ENCODE measurements around the gene LYST. TPM values are rescaled to one million over a fixed set of nuclear protein-coding genes. Genes with fewer than 3 reads are reported as not detected.
"Not testable (repeated sequence)": the region's sequence is repeated elsewhere in the genome, so short reads cannot be mapped to it uniquely, and the experiment has no call there.

Gene LYST
- polyA plus RNA-seq, 4 donors: 2.9 to 6.6 (median 5.0) TPM

DNA sequence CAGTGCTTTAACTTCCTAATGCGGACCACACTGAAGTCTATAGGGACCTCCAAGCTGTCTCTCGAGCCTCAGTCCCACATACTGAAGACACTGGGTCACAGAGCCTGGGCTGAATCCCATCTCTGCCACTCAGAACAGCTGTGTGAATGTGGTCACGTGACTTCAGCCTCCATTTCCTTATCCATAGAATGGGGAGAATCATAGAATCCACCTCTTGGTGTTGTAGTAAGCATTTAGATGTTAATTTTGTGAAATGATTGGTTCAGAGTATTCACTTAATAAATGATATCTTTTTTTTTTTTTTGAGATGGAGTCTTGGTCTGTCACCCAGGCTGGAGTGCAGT lies 41.2 kb upstream of the LYST start:
- no peaks in the 10 kb centered on the region for H3K9me3 ChIP-seq (ENCODE audit: control insufficient read depth in 2 of 2, insufficient read depth in 1 of 2, low read depth in 1 of 2, low read length in 1 of 2)
- WGBS, 3 donors: 89 to 90% (median 89%) methylated on average over 3 of the region's 3 CpGs
- no peak for FAIRE-seq
- peaks cover 0 to 4% (median 0%) of the 10 kb centered on the region in 3 donors for H3K4me1 ChIP-seq (ENCODE audit: control insufficient read depth in 3 of 3, insufficient read depth in 2 of 3, low read depth in 1 of 3, low read length in 2 of 3)
- no peak for DNase-seq
- H3K36me3 ChIP-seq (ENCODE audit: control insufficient read depth in 3 of 3, insufficient read depth in 2 of 3, low read depth in 1 of 3, low read length in 3 of 3): no peaks in the 10 kb centered on the region
- no peaks in the 10 kb centered on the region for H3K27me3 ChIP-seq (ENCODE audit: control insufficient read depth in 3 of 3, insufficient read depth in 3 of 3, low read length in 3 of 3)
- no peak overlapping the region for H3K27ac ChIP-seq (ENCODE audit: low read depth in 1 of 3, low read length in 2 of 3)
- no peak overlapping the region for H3K4me3 ChIP-seq (ENCODE audit: low read depth in 1 of 3, low read length in 3 of 3)

DNA sequence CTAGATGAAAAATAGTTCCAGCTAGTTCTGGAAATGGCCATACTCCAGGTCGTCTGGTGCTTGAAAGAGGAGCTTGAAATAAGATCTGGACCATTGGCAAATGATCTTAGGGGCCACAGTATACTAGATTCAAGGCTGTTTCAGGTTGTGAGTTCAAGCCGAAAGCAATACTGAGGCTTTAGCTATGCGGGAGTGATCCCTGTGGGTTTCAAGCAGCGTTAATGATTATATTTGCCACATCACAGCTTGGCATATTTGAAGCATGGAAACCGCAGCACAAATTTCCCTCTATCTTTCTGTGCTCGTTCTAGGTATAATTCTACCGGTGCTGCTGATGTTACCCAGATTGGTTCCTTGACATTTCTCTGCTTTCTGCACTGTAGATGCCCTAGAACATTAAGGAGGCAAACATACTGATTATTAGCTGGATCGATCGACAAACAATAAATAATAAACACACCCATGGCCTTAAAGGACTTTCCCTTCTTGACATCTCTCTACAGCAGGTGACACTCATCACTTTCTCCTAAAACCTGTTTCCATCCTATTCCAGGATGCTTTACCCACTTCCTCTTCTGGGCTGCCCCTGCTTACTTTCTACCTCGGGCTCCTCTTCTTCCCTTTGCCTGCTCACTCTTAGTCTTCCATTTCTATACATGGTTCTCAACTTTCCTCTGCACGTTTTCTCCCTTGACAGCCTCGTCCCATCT lies 40.6 kb upstream of the LYST start:
- WGBS, 3 donors: 80 to 83% (median 81%) methylated on average over 12 of the region's 12 CpGs
- Histone ChIP-seq H3K27me3 (ENCODE audit: control insufficient read depth in 3 of 3, insufficient read depth in 3 of 3, low read length in 3 of 3) (no peaks in the 10 kb centered on the region), H3K36me3 (ENCODE audit: control insufficient read depth in 3 of 3, insufficient read depth in 2 of 3, low read depth in 1 of 3, low read length in 3 of 3) (no peaks in the 10 kb centered on the region), H3K9me3 (ENCODE audit: control insufficient read depth in 2 of 2, insufficient read depth in 1 of 2, low read depth in 1 of 2, low read length in 1 of 2) (no peaks in the 10 kb centered on the region), H3K4me3 (ENCODE audit: low read depth in 1 of 3, low read length in 3 of 3) (no peak overlapping the region), H3K4me1 (ENCODE audit: control insufficient read depth in 3 of 3, insufficient read depth in 2 of 3, low read depth in 1 of 3, low read length in 2 of 3) (peaks cover 0 to 4% (median 0%) of the 10 kb centered on the region in 3 donors), H3K27ac (ENCODE audit: low read depth in 1 of 3, low read length in 2 of 3) (no peak overlapping the region)
- FAIRE-seq (no peak), DNase-seq (no peak)

DNA sequence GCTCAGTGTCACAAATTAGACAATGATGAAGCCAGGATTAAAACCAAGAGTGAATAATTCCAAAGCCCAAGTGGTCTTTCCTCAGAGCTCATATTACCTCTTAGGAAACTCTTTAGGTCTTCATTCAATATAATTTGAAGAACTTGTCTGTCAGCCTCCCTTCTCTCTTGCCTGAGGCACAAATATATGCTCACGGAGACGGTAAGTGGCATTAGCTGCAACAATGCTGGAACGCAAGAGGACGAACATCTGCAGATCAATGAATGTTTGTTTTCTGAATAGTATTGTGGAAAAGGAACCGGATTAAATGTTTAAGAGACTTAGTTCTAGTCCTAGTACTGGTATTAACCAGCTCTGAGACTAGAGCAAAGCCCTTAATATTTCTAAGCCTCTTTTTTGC lies 39.7 kb upstream of the LYST start:
- 86 to 89% (median 89%) methylated on average over 5 of the region's 5 CpGs for WGBS, 3 donors
- DNase-seq (no peak), FAIRE-seq (no peak)
- H3K27me3 ChIP-seq (ENCODE audit: control insufficient read depth in 3 of 3, insufficient read depth in 3 of 3, low read length in 3 of 3): no peaks in the 10 kb centered on the region
- no peaks in the 10 kb centered on the region for H3K9me3 ChIP-seq (ENCODE audit: control insufficient read depth in 2 of 2, insufficient read depth in 1 of 2, low read depth in 1 of 2, low read length in 1 of 2)
- no peak overlapping the region for H3K27ac ChIP-seq (ENCODE audit: low read depth in 1 of 3, low read length in 2 of 3)
- no peak overlapping the region for H3K4me3 ChIP-seq (ENCODE audit: low read depth in 1 of 3, low read length in 3 of 3)
- no peaks in the 10 kb centered on the region for H3K36me3 ChIP-seq (ENCODE audit: control insufficient read depth in 3 of 3, insufficient read depth in 2 of 3, low read depth in 1 of 3, low read length in 3 of 3)
- H3K4me1 ChIP-seq (ENCODE audit: control insufficient read depth in 3 of 3, insufficient read depth in 2 of 3, low read depth in 1 of 3, low read length in 2 of 3): peaks cover 0 to 4% (median 0%) of the 10 kb centered on the region in 3 donors

DNA sequence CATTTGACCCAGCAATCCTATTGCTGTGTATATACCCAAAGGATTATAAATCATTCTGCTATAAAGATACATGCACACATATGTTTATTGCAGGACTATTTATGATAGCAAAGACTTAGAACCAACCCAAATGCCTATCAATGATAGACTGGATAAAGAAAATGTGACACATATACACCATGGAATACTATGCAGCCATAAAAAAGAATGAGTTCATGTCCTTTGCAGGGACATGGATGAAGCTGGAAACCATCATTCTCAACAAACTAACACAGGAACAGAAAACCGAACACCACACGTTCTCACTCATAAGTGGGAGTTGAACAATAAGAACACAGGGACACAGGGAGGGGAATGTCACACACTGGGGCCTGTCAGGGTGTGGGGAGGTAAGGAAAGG lies 37.1 kb upstream of the LYST start:
- H3K4me3 ChIP-seq (ENCODE audit: low read depth in 1 of 3, low read length in 3 of 3); H3K4me1 ChIP-seq (ENCODE audit: control insufficient read depth in 3 of 3, insufficient read depth in 2 of 3, low read depth in 1 of 3, low read length in 2 of 3); DNase-seq; FAIRE-seq; H3K27me3 ChIP-seq (ENCODE audit: control insufficient read depth in 3 of 3, insufficient read depth in 3 of 3, low read length in 3 of 3); H3K9me3 ChIP-seq (ENCODE audit: control insufficient read depth in 2 of 2, insufficient read depth in 1 of 2, low read depth in 1 of 2, low read length in 1 of 2); H3K36me3 ChIP-seq (ENCODE audit: control insufficient read depth in 3 of 3, insufficient read depth in 2 of 3, low read depth in 1 of 3, low read length in 3 of 3): not testable (repeated sequence)
- H3K27ac ChIP-seq (ENCODE audit: low read depth in 1 of 3, low read length in 2 of 3): peak overlapping the region in 1 of 3 donors; percentile 50
- WGBS, 3 donors: 87 to 98% (median 92%) methylated on average over 2 of the region's 2 CpGs

DNA sequence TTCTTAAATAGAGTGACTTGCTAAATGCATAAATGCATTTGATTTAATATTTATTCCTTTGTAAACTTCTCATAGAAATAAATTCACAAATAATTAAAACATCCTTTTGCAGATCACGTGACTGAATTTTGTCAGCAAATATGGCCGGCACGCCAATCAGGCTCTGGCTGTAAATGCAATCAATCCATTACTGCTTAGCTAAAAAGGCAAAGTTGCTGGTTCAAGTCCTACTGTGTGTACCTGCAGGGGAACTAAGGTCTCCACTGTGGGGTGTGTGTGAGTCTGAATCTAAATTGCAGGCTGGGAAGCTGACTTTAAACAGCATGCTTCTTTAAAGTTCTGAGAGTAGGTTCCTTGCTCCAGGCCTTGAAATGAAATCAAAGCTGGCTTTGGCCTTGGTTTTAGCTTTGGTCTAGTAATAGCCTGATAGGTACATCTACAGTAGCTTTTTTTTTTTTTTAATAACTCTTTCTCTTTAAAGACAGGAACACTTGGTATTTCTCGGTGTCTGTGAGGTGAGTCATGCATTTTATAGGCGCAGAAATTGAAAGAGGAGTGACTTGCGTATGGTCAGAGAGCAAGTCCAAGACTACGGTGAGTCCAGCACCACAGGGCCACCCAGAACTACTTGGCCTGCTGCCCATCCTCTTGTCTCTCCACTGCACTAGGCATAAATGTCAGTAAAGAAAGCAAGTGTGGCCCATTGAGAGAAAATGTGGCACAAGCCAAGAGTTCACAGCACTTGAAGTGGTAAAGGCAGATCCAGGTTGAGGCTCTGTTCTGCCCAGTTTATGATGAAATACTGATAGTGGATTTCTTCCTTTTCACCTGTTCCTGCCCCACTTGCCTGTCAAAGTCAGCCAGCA lies 36.2 kb upstream of the LYST start:
- H3K36me3 ChIP-seq (ENCODE audit: control insufficient read depth in 3 of 3, insufficient read depth in 2 of 3, low read depth in 1 of 3, low read length in 3 of 3): no peaks in the 10 kb centered on the region
- peak in 1 of 2 donors; percentile 92 for DNase-seq
- H3K27ac ChIP-seq (ENCODE audit: low read depth in 1 of 3, low read length in 2 of 3): peak overlapping the region in 2 of 3 donors; percentile 11 to 50
- H3K27me3 ChIP-seq (ENCODE audit: control insufficient read depth in 3 of 3, insufficient read depth in 3 of 3, low read length in 3 of 3): no peaks in the 10 kb centered on the region
- no peaks in the 10 kb centered on the region for H3K4me1 ChIP-seq (ENCODE audit: control insufficient read depth in 3 of 3, insufficient read depth in 2 of 3, low read depth in 1 of 3, low read length in 2 of 3)
- no peak overlapping the region for H3K4me3 ChIP-seq (ENCODE audit: low read depth in 1 of 3, low read length in 3 of 3)
- no peak for FAIRE-seq
- WGBS, 3 donors: 38 to 59% (median 51%) methylated on average over 7 of the region's 7 CpGs
- H3K9me3 ChIP-seq (ENCODE audit: control insufficient read depth in 2 of 2, insufficient read depth in 1 of 2, low read depth in 1 of 2, low read length in 1 of 2): no peaks in the 10 kb centered on the region

DNA sequence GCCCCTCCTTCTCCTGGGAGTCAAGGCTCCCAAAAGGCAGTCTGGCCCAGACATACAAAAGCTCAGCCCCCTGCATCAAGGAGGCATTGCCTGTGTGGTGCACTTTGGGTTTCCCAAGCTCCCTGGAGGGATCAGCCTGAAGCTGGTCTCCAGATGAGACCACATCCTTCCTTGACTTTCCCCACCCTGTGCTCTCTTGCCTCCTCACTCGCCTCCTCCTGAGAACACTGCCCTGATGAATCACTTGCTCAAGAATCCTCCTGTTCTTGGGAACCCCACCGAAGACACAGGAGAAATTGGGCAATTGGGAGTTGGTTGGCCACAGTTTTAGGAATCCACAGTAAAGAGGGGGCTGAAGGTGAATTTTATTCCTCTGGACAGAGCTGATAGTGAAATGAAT lies 34.8 kb upstream of the LYST start:
- H3K36me3 ChIP-seq (ENCODE audit: control insufficient read depth in 3 of 3, insufficient read depth in 2 of 3, low read depth in 1 of 3, low read length in 3 of 3): no peaks in the 10 kb centered on the region
- H3K27ac ChIP-seq (ENCODE audit: low read depth in 1 of 3, low read length in 2 of 3): no peak overlapping the region
- no peaks in the 10 kb centered on the region for H3K9me3 ChIP-seq (ENCODE audit: control insufficient read depth in 2 of 2, insufficient read depth in 1 of 2, low read depth in 1 of 2, low read length in 1 of 2)
- no peaks in the 10 kb centered on the region for H3K4me1 ChIP-seq (ENCODE audit: control insufficient read depth in 3 of 3, insufficient read depth in 2 of 3, low read depth in 1 of 3, low read length in 2 of 3)
- H3K4me3 ChIP-seq (ENCODE audit: low read depth in 1 of 3, low read length in 3 of 3): no peak overlapping the region
- H3K27me3 ChIP-seq (ENCODE audit: control insufficient read depth in 3 of 3, insufficient read depth in 3 of 3, low read length in 3 of 3): no peaks in the 10 kb centered on the region
- no peak for DNase-seq
- FAIRE-seq: no peak
- 81 to 88% (median 84%) methylated on average over 2 of the region's 2 CpGs for WGBS, 3 donors

DNA sequence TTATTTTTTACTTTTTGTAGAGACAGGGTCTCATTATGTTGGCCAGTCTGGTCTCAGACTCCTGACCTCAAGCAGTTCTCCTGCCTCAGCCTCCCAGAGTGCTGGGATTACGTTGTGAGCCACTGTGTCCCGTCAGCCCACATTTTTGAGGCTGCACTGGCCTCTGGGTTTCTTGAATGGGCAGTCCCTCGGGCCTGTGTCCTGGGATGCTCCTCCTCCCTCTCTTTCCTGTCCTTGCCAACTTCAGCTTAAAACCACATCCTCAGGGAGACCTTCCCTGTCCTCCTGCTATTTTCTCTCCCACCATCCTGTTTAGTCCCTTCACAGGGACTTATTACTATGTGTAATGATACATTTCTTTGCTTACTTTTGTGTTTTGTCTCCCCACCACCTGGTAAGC lies 31.4 kb upstream of the LYST start:
- 80 to 90% (median 87%) methylated on average over 3 of the region's 3 CpGs for WGBS, 3 donors
- no peak for FAIRE-seq
- Histone ChIP-seq H3K4me1 (ENCODE audit: control insufficient read depth in 3 of 3, insufficient read depth in 2 of 3, low read depth in 1 of 3, low read length in 2 of 3) (no peaks in the 10 kb centered on the region), H3K9me3 (ENCODE audit: control insufficient read depth in 2 of 2, insufficient read depth in 1 of 2, low read depth in 1 of 2, low read length in 1 of 2) (no peaks in the 10 kb centered on the region), H3K4me3 (ENCODE audit: low read depth in 1 of 3, low read length in 3 of 3) (no peak overlapping the region), H3K27ac (ENCODE audit: low read depth in 1 of 3, low read length in 2 of 3) (no peak overlapping the region), H3K27me3 (ENCODE audit: control insufficient read depth in 3 of 3, insufficient read depth in 3 of 3, low read length in 3 of 3) (no peaks in the 10 kb centered on the region), H3K36me3 (ENCODE audit: control insufficient read depth in 3 of 3, insufficient read depth in 2 of 3, low read depth in 1 of 3, low read length in 3 of 3) (no peaks in the 10 kb centered on the region)
- no peak for DNase-seq

DNA sequence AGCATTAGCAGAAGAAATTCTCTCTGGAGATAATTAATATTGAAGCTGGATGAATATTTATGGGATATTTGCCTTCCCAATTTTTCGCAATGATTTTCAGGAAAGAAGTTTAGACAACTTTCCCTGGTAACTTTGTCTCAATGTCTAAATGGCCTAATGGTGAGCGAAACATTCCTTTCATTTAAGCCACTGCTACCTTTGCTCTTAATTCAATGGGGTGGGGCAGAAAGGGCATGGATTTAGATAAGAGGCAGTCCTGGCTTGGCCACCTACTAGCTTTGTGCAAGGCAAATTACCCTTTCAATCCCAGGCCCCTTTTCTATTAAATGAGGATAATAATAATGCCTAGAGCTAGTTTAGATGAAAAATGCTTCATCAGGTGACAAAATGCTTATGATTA lies 27.1 kb upstream of the LYST start:
- no peaks in the 10 kb centered on the region for H3K36me3 ChIP-seq (ENCODE audit: control insufficient read depth in 3 of 3, insufficient read depth in 2 of 3, low read depth in 1 of 3, low read length in 3 of 3)
- no peak overlapping the region for H3K27ac ChIP-seq (ENCODE audit: low read depth in 1 of 3, low read length in 2 of 3)
- H3K9me3 ChIP-seq (ENCODE audit: control insufficient read depth in 2 of 2, insufficient read depth in 1 of 2, low read depth in 1 of 2, low read length in 1 of 2): no peaks in the 10 kb centered on the region
- peaks cover 0 to 9% (median 3%) of the 10 kb centered on the region in 3 donors for H3K4me1 ChIP-seq (ENCODE audit: control insufficient read depth in 3 of 3, insufficient read depth in 2 of 3, low read depth in 1 of 3, low read length in 2 of 3)
- no peaks in the 10 kb centered on the region for H3K27me3 ChIP-seq (ENCODE audit: control insufficient read depth in 3 of 3, insufficient read depth in 3 of 3, low read length in 3 of 3)
- no peak overlapping the region for H3K4me3 ChIP-seq (ENCODE audit: low read depth in 1 of 3, low read length in 3 of 3)
- DNase-seq: peak; percentile 16 to 90
- 14 to 66% (median 52%) methylated on average over 2 of the region's 2 CpGs for WGBS, 3 donors
- no peak for FAIRE-seq

Data from small intestine (tissue), 7 donors.